GOT3 (cell line): Measurements from ENCODE around the gene GABBR2.

Source experiments
- DNase-seq: peaks from one replicate; lab custom pipeline; 2025; ENCODE audit warnings: mixed read lengths; lab: John Stamatoyannopoulos, UW

Gene GABBR2

DNA sequence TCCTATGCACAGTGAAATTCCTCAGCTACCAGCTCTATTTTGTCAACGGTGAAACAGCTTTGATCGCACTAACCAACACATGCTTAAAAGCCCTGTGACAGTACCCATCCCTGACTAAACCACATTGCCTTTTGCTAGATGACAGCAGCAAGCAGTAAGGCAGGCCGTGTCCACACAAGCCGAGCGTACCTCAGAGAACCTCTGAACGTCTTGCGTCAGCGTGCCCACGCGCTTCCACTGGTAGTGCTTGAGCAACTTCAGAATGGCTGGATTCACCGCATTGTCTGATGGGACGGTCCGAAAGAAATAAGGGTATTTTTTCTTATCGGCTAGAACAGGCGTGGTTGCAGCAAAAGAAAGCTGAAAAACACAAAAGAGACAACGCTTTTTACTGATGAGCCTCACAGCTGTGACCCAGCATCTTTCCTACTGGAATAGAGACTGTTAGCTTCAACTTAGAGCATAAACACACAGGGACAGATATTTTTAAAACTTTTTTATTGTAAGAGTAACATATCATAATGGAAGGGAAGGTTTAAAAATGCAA, 167.0 kb downstream of the GABBR2 start:
- no peak for DNase-seq

GRCh38 chr9:98540476-98540875, 168.3 kb downstream of the GABBR2 start:
- DNase-seq = no peak

GRCh38 chr9:98539954-98540353, 168.8 kb downstream of the GABBR2 start:
- DNase-seq = no peak

DNA sequence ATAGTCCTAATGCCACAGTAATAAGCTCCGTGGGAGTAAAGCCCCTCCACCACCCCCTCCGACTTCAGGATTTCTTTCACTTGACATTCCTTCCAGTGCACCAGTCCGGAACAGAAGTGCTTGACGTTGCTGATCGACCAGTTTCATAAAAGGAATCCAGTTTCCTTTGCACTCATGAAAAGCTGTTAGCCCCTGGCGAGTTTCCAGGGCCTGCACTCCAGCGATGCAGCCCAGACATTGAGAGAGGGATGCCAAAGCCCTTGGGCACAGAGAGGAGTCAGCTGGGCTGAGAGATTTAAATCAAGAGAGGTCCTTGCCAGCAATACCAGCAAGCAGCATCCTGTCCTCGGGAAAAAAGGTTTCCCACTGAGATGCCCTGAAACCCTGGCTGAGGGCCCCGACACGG, 170.1 kb downstream of the GABBR2 start:
- no peak for DNase-seq

GRCh38 chr9:98538203-98538602, 170.5 kb downstream of the GABBR2 start:
- DNase-seq = no peak

- no peak for DNase-seq
These were observed 172.1 kb downstream of the GABBR2 start for GRCh38 chr9:98536542-98537173.

DNA sequence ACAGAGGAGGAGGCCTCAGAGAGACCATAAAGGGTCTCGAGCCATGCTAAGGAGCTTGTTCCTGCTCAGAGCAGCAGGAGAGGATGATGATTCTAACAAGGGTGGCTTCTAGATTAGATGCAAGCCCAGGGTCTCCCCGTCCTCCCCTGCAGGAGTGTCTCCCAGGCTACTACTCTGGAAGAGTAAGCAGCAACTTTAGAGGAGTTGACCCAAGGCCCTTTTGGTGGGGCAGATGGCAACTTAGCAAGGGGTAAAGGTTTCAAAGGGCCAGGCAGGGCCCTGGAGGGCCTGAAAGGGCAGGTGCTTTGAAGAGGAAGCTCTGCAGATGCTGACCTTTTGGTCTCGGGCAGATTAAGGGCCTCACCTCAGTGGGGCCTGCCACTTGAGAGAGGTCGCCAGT, 174.9 kb downstream of the GABBR2 start:
- no peak for DNase-seq

GRCh38 chr9:98533132-98533531, 175.6 kb downstream of the GABBR2 start:
- no peak for DNase-seq

DNA sequence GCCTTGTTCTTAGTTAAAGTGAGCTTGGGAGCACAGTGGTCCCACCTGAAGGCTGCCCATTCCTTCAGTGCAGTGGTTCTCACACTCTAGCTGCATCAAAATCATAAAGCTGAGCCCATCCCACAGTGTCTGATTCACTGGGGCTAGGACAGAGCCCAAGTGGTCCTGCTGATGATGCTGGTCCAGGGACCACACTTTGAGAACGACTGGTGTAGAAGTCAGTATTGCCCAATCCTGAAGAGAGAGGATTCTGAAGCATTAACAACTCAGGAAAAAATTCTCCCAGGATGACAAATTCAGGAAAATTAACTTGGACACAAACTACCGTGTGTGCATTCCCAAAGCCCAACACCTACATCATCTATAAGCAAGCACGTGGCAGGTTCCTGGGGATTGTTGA, 176.2 kb downstream of the GABBR2 start:
- no peak for DNase-seq

- DNase-seq = no peak
These were observed 176.6 kb downstream of the GABBR2 start for GRCh38 chr9:98532147-98532546.

DNA sequence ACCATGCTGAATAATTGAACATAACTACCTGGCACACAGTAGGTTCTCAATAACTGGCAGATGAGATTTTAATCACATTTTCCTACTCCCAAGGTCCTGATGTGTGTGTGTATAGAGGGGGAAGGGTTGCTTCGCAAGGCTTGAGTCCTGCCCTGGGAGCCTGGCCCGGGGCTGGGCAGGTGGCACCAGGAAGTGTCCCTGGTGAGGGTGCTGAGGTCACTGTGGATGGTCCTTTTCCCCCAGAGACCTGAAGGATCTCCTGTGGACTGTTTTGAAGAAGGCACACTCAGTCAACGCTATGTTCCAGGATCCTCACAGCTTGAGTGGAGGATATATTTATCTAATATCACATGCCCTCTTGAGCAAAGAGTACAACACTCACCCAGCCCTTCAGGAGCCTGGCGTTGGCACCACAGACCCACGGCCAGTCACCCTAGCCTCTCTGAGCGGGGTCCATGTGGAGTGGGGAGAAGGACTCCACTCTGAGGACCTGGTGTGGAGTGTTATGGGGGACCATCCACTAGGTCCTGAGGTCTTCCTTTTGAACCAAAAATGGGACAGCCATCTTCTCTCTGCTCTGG, 177.8 kb downstream of the GABBR2 start:
- DNase-seq = no peak

- no peak for DNase-seq
These were observed 178.5 kb downstream of the GABBR2 start for GRCh38 chr9:98530275-98530674.

DNA sequence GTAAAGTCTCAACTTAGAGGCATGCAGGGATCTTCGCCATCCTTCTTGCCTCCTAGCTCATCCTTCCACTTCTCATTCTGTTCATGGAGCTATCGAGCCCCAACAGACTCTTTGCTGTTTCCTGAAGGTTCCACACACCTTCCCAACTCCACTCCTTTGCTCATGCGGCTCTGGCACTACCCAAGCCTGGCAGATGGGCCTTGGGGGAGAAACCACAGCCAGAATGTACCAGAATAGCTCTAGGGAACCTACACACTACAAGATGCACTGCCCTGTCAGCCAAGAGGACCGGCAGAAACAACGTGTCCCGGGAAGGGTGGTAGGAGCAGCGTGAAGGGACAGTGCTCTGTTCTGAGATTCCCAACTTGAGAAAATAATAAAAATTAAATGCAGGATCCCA, 178.9 kb downstream of the GABBR2 start:
- DNase-seq = no peak

DNA sequence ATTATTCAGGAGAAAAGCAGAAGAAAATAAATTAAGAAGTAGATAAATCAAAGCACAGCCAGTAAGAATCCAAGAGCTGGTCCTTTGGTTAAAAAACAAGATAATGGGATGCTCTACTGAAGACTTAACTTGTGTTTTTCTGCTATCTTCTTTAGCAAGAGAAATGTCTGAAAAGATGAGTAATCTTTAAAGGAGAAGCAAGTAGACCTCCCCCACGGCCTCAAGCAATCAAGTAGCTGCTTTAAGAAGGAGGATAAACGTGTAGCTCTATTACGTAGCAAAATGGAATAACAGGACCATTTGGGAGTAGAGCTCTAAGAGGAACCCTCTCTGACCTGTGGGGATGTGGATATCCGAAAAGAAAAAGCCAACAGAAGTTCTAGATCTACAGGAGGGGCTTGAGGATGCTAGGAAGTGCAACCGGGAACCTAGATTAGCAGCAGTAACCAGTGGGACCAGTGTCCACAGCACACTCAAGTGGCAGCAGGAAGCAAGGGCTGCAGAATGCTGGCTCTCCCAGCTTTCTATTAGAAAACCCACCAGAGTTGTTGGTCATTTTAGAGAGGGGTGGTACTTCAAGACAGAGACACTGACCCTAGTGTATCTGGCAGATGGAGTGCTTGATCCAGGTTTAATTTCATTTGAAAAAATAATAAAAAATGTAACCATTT, 185.4 kb downstream of the GABBR2 start:
- no peak for DNase-seq

DNA sequence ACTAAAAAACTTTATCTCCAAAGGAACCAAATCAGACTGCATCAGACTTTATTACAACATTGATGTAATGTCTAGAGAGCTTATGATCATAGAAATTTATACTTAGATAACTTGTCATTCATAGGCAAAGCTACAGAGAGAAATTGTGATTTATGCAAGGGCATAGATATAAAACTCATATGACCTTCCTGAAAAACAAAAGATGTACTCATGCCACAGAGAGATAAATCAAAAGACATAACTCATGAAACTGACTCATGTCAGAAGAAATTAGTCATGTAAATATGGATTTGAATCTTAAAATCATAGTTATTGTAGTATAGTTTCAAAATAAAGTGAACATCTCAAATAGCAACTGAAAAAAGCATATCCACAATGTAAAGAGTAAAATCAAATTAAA, 186.2 kb downstream of the GABBR2 start:
- no peak for DNase-seq

GRCh38 chr9:98521141-98521540, 187.6 kb downstream of the GABBR2 start:
- no peak for DNase-seq

DNA sequence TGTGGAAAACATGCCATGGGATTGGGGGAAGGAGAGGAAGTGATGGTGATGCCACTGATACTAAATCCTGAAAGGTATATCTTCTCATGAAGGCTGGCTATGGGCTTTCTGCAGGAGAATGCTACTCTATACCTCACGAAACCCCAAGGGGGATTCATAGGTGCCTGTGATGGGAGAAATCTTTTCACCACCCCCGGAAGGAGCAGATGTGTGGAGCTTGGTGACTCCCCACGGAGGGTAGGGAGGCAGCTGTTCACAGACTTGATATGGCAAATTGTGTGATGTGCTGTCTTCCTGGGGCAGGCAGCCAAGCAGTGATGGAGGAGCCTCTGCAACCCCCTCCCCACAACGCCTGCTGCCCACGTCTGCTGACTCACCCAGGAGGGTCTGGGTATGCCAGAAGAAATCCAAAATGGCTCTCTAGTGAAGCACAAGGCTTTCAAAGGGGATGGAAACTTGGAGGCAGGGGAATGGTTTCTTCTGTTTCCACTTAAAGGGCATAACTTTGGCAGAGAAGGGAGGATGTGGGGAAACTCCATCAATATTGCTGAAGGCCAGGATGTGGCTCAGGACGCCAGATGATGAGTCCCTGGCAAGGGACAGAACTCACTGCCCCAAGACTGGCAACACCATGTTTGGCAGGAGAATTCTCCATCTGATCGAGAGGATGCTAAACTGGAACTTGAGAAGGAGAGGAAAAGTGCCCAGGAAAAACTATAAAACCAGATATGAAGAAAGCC, 188.3 kb downstream of the GABBR2 start:
- no peak for DNase-seq

GRCh38 chr9:98519641-98520040, 189.1 kb downstream of the GABBR2 start:
- no peak for DNase-seq

- DNase-seq = no peak
These were observed 190.2 kb downstream of the GABBR2 start for GRCh38 chr9:98518556-98518955.

DNA sequence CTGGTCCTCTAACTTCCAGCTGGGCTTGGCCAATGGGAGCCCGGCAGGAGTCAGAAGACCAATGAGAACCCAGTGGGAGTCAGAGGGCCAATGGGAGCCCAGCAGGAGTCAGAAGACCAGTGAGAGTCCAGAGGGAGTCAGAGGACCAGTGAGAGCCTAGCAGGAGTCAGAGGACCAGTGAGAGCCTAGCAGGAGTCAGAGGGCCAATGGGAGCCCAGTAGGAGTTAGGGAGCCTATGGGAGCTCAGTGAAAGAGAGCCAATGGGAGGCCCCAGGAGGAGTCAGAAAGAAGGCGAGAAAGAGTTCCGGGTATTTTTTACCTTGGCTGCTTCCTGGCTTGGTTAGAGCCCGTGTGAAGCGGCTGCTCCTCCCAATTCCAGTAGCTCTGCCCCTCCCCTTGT, 191.0 kb downstream of the GABBR2 start:
- DNase-seq = no peak

GRCh38 chr9:98516897-98517503, 191.7 kb downstream of the GABBR2 start:
- DNase-seq = no peak

- no peak for DNase-seq
These were observed 192.4 kb downstream of the GABBR2 start for GRCh38 chr9:98516205-98516896.
